CD14-positive monocyte (primary cell): ENCODE data around the gene ACSF3. TPM values are rescaled to one million over a fixed set of nuclear protein-coding genes. Genes with fewer than 3 reads are reported as not detected.

Experiments used
- DNase-seq, 3 donors: peaks; one replicate each; pipeline ENCODE4 v3.0.0-alpha.2; 2011 to 2022
- H2AFZ ChIP-seq: 2 replicates; pipeline ENCODE4 v1.6.0; 2012; ENCODE audit warnings: mild to moderate bottlenecking, low read depth, low read length, inconsistent platforms; ENCODE audit not compliant: insufficient read depth, poor library complexity, severe bottlenecking
- H3K27ac ChIP-seq, 2 donors: 1 replicate in 1 of 2; 2 replicates in 1 of 2; pipeline ENCODE4 v1.5.1; 2012 to 2013; ENCODE audit warnings: low read length in 2 of 2, control low read depth in 1 of 2, inconsistent platforms in 1 of 2, low read depth in 1 of 2, mild to moderate bottlenecking in 1 of 2
- H3K27me3 ChIP-seq, 2 donors: one replicate each; pipeline versions ENCODE4 v1.6.0 to v1.6.1; 2011 to 2013; ENCODE audit warnings: low read length in 2 of 2; ENCODE audit not compliant: control insufficient read depth in 2 of 2, insufficient read depth in 2 of 2
- H3K36me3 ChIP-seq, 2 donors: replicated peaks in 1 of 2; 1 replicate in 1 of 2; 2 replicates in 1 of 2; pipeline versions ENCODE4 v1.5.1 to v1.6.1; 2012 to 2013; ENCODE audit warnings: low read length in 2 of 2, control low read depth in 1 of 2, inconsistent platforms in 1 of 2, mild to moderate bottlenecking in 1 of 2; ENCODE audit not compliant: insufficient read depth in 2 of 2, control insufficient read depth in 1 of 2
- H3K4me1 ChIP-seq, 2 donors: 1 replicate in 1 of 2; 2 replicates in 1 of 2; pipeline versions ENCODE4 v1.5.1 to v1.6.1; 2012 to 2013; ENCODE audit warnings: low read length in 2 of 2, control low read depth in 1 of 2, inconsistent platforms in 1 of 2, mild to moderate bottlenecking in 1 of 2, moderate library complexity in 1 of 2; ENCODE audit not compliant: insufficient read depth in 2 of 2, control insufficient read depth in 1 of 2
- H3K4me2 ChIP-seq: replicated peaks from 2 replicates; pipeline ENCODE3; 2012; ENCODE audit warnings: low read length, moderate library complexity, mild to moderate bottlenecking; ENCODE audit not compliant: poor library complexity, severe bottlenecking; ENCODE audit errors: extremely low read depth
- H3K4me3 ChIP-seq, 3 experiments: fragments of 200-600 bp in 1 of 3; sonication (generic) in 1 of 3; replicated peaks in 1 of 3; 1 replicate in 2 of 3; 2 replicates in 1 of 3; pipeline ENCODE4 v1.5.1; 2011 to 2013; ENCODE audit warnings: low read length in 3 of 3, mild to moderate bottlenecking in 3 of 3, control low read depth in 2 of 3, low read depth in 2 of 3, inconsistent platforms in 1 of 3, moderate library complexity in 1 of 3
- H3K79me2 ChIP-seq: 2 replicates; pipeline ENCODE4 v1.6.0; 2012; ENCODE audit warnings: mild to moderate bottlenecking, control low read depth, inconsistent platforms, low read length, moderate library complexity; ENCODE audit not compliant: insufficient read depth
- H3K9ac ChIP-seq: 2 replicates; pipeline ENCODE4 v1.6.0; 2017; ENCODE audit warnings: low read length, mild to moderate bottlenecking; ENCODE audit not compliant: insufficient read depth, poor library complexity, severe bottlenecking
- H3K9me3 ChIP-seq, 2 donors: replicated peaks in 1 of 2; 1 replicate in 1 of 2; 2 replicates in 1 of 2; pipeline versions ENCODE4 v1.5.1 to v1.6.1; 2012 to 2013; ENCODE audit warnings: low read length in 2 of 2, control low read depth in 1 of 2; ENCODE audit not compliant: control insufficient read depth in 1 of 2, insufficient read depth in 1 of 2
- H4K20me1 ChIP-seq: 2 replicates; pipeline ENCODE4 v1.6.0; 2012; ENCODE audit warnings: mild to moderate bottlenecking, low read length, control low read depth, moderate library complexity; ENCODE audit not compliant: insufficient read depth
- H3K27ac Mint-ChIP-seq, 7 donors: one replicate each; pipeline ENCODE4 v1.8.0; 2020; ENCODE audit warnings: mild to moderate bottlenecking in 7 of 7, mixed read lengths in 7 of 7, moderate library complexity in 6 of 7, inconsistent platforms in 2 of 7
- H3K27me3 Mint-ChIP-seq, 3 donors: one replicate each; pipeline ENCODE4 v1.8.0; 2021 to 2022; ENCODE audit warnings: low read depth in 3 of 3, mild to moderate bottlenecking in 3 of 3, mixed read lengths in 3 of 3, moderate library complexity in 3 of 3, inconsistent platforms in 1 of 3
- H3K36me3 Mint-ChIP-seq, 2 donors: one replicate each; pipeline ENCODE4 v1.8.0; 2020; ENCODE audit warnings: mixed read lengths in 2 of 2, inconsistent platforms in 1 of 2, mild to moderate bottlenecking in 1 of 2
- H3K4me1 Mint-ChIP-seq: one replicate; pipeline ENCODE4 v1.8.0; 2020; ENCODE audit warnings: mild to moderate bottlenecking, mixed read lengths
- H3K4me3 Mint-ChIP-seq, 2 donors: one replicate each; pipeline ENCODE4 v1.8.0; 2020; ENCODE audit warnings: mild to moderate bottlenecking in 2 of 2, mixed read lengths in 2 of 2, moderate library complexity in 1 of 2
- H3K9me3 Mint-ChIP-seq, 7 donors: one replicate each; pipeline ENCODE4 v1.8.0; 2020 to 2022; ENCODE audit warnings: mixed read lengths in 7 of 7, mild to moderate bottlenecking in 6 of 7, moderate library complexity in 6 of 7, inconsistent platforms in 2 of 7
- CTCF ChIP-seq: fragments of 200-600 bp; IDR thresholded peaks from one replicate; pipeline ENCODE4 v1.8.0; 2022; ENCODE audit warnings: antibody characterized with exemption, mild to moderate bottlenecking
- WGBS: methylation state at CpG from one replicate; pipeline ENCODE4 v1.1.5; 2013; ENCODE audit warnings: missing lambda C conversion rate; ENCODE audit not compliant: insufficient coverage; 5-methylcytosine and 5-hydroxymethylcytosine counted together
- intact Hi-C, 2 donors: fragments of 100-400 bp; cut with micrococcal nuclease; formaldehyde crosslinking; loops; one replicate each; pipeline versions ENCODE4 v1.15.0 to v1.15.1; 2023
- polyA plus RNA-seq, 3 donors: library from polyadenylated mRNA; depleted of rRNA in 1 of 3; unstranded in 2 of 3; stranded (reverse) in 1 of 3; fragments of 300-500 nt in 2 of 3; fragments of >200 nt in 1 of 3; fragmentation: Illumina TruSeq in 2 of 3; gene quantifications; 1 replicate in 2 of 3; 2 replicates in 1 of 3; pipeline ENCODE4 v1.2.3, GENCODE V29; 2012 to 2021

ACSF3 gene
- polyA plus RNA-seq, 3 donors = 23.5 to 26.7 (median 26.4) TPM

DNA sequence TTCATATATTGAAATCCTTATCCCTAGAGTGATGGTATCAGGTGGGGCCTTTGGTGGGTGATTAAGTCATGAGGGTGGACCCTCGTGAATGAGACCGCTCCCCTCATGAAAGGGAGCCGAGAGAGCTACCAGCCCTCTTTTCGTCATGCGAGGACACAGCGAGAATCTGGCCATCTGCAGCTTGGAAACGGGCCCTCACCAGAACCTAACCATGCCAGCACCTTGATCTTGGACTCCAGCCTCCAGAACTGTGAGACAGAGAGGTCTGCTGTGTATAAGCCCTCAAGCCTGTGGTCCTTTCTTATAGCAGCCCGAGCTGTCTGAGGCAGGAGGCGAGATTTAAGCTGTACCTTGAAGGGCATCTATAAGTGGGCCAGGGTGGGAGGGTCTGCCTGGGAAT, 23.7 kb upstream of the ACSF3 start:
- Mint-ChIP-seq H3K27ac (no peak overlapping the region), H3K9me3 (peaks cover 0 to 13% (median 10%) of the 10 kb centered on the region in 7 donors), H3K4me1 (peaks cover 2% of the 10 kb centered on the region), H3K27me3 (peaks cover 0 to 8% (median 4%) of the 10 kb centered on the region in 3 donors), H3K36me3 (no peaks in the 10 kb centered on the region), H3K4me3 (no peak overlapping the region)
- TF ChIP-seq CTCF = no peak
- no peaks in the 10 kb centered on the region for H3K4me1 ChIP-seq
- H3K4me3 ChIP-seq = no peak overlapping the region
- no peaks in the 10 kb centered on the region for H4K20me1 ChIP-seq
- H3K9ac ChIP-seq = no peak overlapping the region
- WGBS = 96% methylated on average over 5 of the region's 9 CpGs
- DNase-seq = no peak
- H3K36me3 ChIP-seq = no peaks in the 10 kb centered on the region
- peaks cover 0 to 17% of the 10 kb centered on the region in 2 donors for H3K9me3 ChIP-seq
- H3K4me2 ChIP-seq = no peak overlapping the region
- H3K27me3 ChIP-seq = no peaks in the 10 kb centered on the region
- H3K79me2 ChIP-seq = no peaks in the 10 kb centered on the region
- H2AFZ ChIP-seq = no peak overlapping the region
- intact Hi-C loops = no loop called here
- H3K27ac ChIP-seq = no peak overlapping the region

DNA sequence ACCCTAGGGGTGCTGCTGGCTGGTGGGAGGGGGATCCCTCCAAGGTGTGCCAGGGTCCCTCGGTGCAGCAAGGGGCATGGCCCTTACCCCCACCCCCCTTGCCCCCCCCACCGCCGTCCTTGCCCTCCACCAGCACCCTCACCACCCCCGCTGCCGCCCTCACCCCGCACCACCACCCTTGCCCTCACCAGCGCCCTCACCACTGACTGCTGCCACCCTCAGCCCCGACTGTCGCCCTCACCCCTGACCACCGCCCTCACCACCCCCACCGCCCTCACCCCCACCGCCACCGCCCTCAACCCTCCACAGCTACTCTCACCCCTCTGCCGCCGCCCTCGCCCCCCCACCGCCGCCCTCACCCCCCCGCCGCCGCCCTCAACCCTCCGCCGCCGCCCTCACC, 23.1 kb upstream of the ACSF3 start:
- Histone ChIP-seq H2AFZ (no peak overlapping the region), H3K27ac (no peak overlapping the region), H3K27me3 (no peaks in the 10 kb centered on the region), H4K20me1 (no peaks in the 10 kb centered on the region), H3K4me2 (no peak overlapping the region), H3K36me3 (no peaks in the 10 kb centered on the region), H3K9ac (no peak overlapping the region), H3K4me3 (no peak overlapping the region), H3K4me1 (no peaks in the 10 kb centered on the region), H3K79me2 (no peaks in the 10 kb centered on the region), H3K9me3 (peaks cover 0 to 23% of the 10 kb centered on the region in 2 donors)
- no CpG with 5 or more reads among the region's 24 CpGs for WGBS
- TF ChIP-seq CTCF = no peak
- Mint-ChIP-seq H3K36me3 (no peaks in the 10 kb centered on the region), H3K27ac (no peak overlapping the region), H3K4me3 (no peak overlapping the region), H3K4me1 (no peaks in the 10 kb centered on the region), H3K27me3 (peaks cover 0 to 8% (median 4%) of the 10 kb centered on the region in 3 donors), H3K9me3 (peaks cover 3 to 17% (median 12%) of the 10 kb centered on the region in 7 donors)
- intact Hi-C loops = no loop called here
- DNase-seq = no peak
